B cell (primary cell): ENCODE data around the gene KDM4E. TPM values are rescaled to one million over a fixed set of nuclear protein-coding genes. Genes with fewer than 3 reads are reported as not detected.

ENCODE experiments used
- ATAC-seq: fragments of 200-7000 bp; cut with Tn5 transposase; one replicate; pipeline ENCODE4 v1.10.0; 2021; ENCODE audit warnings: low read depth, mild to moderate bottlenecking, moderate number of reproducible peaks, moderate library complexity
- CTCF ChIA-PET: fragments of 350-600 bp; sonication (Branson Sonifier 250); formaldehyde crosslinking; loops from one replicate; lab custom pipeline; 2021; ENCODE audit warnings: antibody characterized with exemption, inconsistent platforms; lab: Charles Lee
- POLR2A ChIA-PET: fragments of 350-600 bp; sonication (Branson Sonifier 250); formaldehyde crosslinking; loops from one replicate; lab custom pipeline; 2021; ENCODE audit warnings: antibody characterized with exemption; lab: Charles Lee
- DNase-seq: peaks from one replicate; pipeline ENCODE4 v3.0.0; 2013
- H2AFZ ChIP-seq: 2 replicates; pipeline ENCODE4 v1.6.1; 2012; ENCODE audit warnings: mild to moderate bottlenecking, low read depth, low read length; ENCODE audit not compliant: insufficient read depth, poor library complexity, severe bottlenecking
- H3K27ac ChIP-seq, 2 donors: 1 replicate in 1 of 2; 2 replicates in 1 of 2; pipeline ENCODE4 v1.5.1; 2012 to 2013; ENCODE audit warnings: low read length in 2 of 2, mild to moderate bottlenecking in 2 of 2, moderate library complexity in 1 of 2
- H3K27me3 ChIP-seq, 4 experiments: fragments of 200-600 bp in 1 of 4; sonication (generic) in 1 of 4; replicated peaks in 1 of 4; 1 replicate in 2 of 4; 2 replicates in 2 of 4; pipeline versions ENCODE4 v1.6.1 to v1.7.0; 2013 to 2016; ENCODE audit warnings: low read length in 3 of 4, mild to moderate bottlenecking in 2 of 4, mixed read lengths in 1 of 4, moderate library complexity in 1 of 4; ENCODE audit not compliant: insufficient read depth in 4 of 4, control insufficient read depth in 3 of 4; ENCODE audit errors: control extremely low read depth in 1 of 4
- H3K36me3 ChIP-seq, 2 experiments: replicated peaks in 1 of 2; 1 replicate in 1 of 2; 2 replicates in 1 of 2; pipeline versions ENCODE4 v1.6.1 to v1.7.1; 2013; ENCODE audit warnings: low read length in 1 of 2; ENCODE audit not compliant: insufficient read depth in 2 of 2, control insufficient read depth in 1 of 2; ENCODE audit errors: control extremely low read depth in 1 of 2, extremely low read depth in 1 of 2
- H3K4me1 ChIP-seq, 2 donors: fragments of 200-600 bp in 1 of 2; sonication (generic) in 1 of 2; 1 replicate in 1 of 2; 2 replicates in 1 of 2; pipeline versions ENCODE4 v1.5.1 to v1.6.1; 2013 to 2017; ENCODE audit warnings: low read length in 2 of 2; ENCODE audit not compliant: control insufficient read depth in 2 of 2, insufficient read depth in 2 of 2
- H3K4me2 ChIP-seq: replicated peaks from 2 replicates; pipeline ENCODE3; 2012; ENCODE audit warnings: mild to moderate bottlenecking, low read depth, low read length; ENCODE audit not compliant: poor library complexity, severe bottlenecking
- H3K4me3 ChIP-seq, 5 experiments: fragments of 200-600 bp in 1 of 5; sonication (generic) in 1 of 5; 1 replicate in 3 of 5; 2 replicates in 2 of 5; pipeline versions ENCODE4 v1.5.1 to v1.7.0; 2011 to 2016; ENCODE audit warnings: low read length in 4 of 5, mild to moderate bottlenecking in 4 of 5, low read depth in 2 of 5, control low read depth in 1 of 5, moderate library complexity in 1 of 5; ENCODE audit not compliant: insufficient read depth in 1 of 5; ENCODE audit errors: control extremely low read depth in 1 of 5, extremely low read depth in 1 of 5
- H3K79me2 ChIP-seq: fragments of 200-600 bp; sonication (generic); one replicate; pipeline ENCODE4 v1.6.0; 2016; ENCODE audit warnings: low read length; ENCODE audit not compliant: control insufficient read depth, insufficient read depth
- H3K9ac ChIP-seq: fragments of 200-600 bp; sonication (generic); 2 replicates; pipeline ENCODE4 v1.6.1; 2017; ENCODE audit warnings: mild to moderate bottlenecking, low read length, moderate library complexity
- H3K9me3 ChIP-seq, 3 donors: one replicate each; pipeline versions ENCODE4 v1.6.1 to v1.7.1; 2013; ENCODE audit warnings: low read length in 2 of 3; ENCODE audit not compliant: control insufficient read depth in 2 of 3, insufficient read depth in 1 of 3; ENCODE audit errors: control extremely low read depth in 1 of 3
- H4K20me1 ChIP-seq: 2 replicates; pipeline ENCODE4 v1.6.0; 2012; ENCODE audit warnings: mild to moderate bottlenecking, low read length; ENCODE audit not compliant: insufficient read depth, control insufficient read depth, poor library complexity, severe bottlenecking
- H3K27ac Mint-ChIP-seq: one replicate; pipeline ENCODE4 v1.8.0; 2021; ENCODE audit warnings: mixed read lengths
- H3K27me3 Mint-ChIP-seq: one replicate; pipeline ENCODE4 v1.8.0; 2021; ENCODE audit warnings: mixed read lengths
- H3K4me1 Mint-ChIP-seq: one replicate; pipeline ENCODE4 v1.8.0; 2021; ENCODE audit warnings: mixed read lengths
- H3K4me3 Mint-ChIP-seq: one replicate; pipeline ENCODE4 v1.8.0; 2021; ENCODE audit warnings: mixed read lengths
- H3K9me3 Mint-ChIP-seq: one replicate; pipeline ENCODE4 v1.8.0; 2022; ENCODE audit warnings: mixed read lengths; ENCODE audit not compliant: insufficient read depth
- EZH2 ChIP-seq: IDR thresholded peaks from 2 replicates; pipeline ENCODE4 v1.6.1; 2012; ENCODE audit warnings: borderline replicate concordance, low read depth, mild to moderate bottlenecking, moderate library complexity, low read length; ENCODE audit not compliant: insufficient read depth, poor library complexity, severe bottlenecking
- WGBS: methylation state at CpG from one replicate; pipeline ENCODE4 v1.1.5; 2013; ENCODE audit warnings: missing lambda C conversion rate; ENCODE audit not compliant: insufficient coverage; 5-methylcytosine and 5-hydroxymethylcytosine counted together
- intact Hi-C: fragments of 100-400 bp; cut with micrococcal nuclease; formaldehyde crosslinking; loops from one replicate; pipeline ENCODE4 v1.10.0; 2022
- polyA minus RNA-seq: library from RNA; depleted of rRNA, polyadenylated mRNA; stranded (reverse); fragments of >200 nt; gene quantifications from 2 replicates; pipeline ENCODE4 v1.2.3, GENCODE V29; 2012
- polyA plus RNA-seq: library from polyadenylated mRNA; depleted of rRNA; stranded (reverse); fragments of >200 nt; gene quantifications from 2 replicates; pipeline ENCODE4 v1.2.3, GENCODE V29; 2012
- total RNA-seq, 2 donors: library from RNA; stranded (reverse); fragments of 120-200 nt in 1 of 2; gene quantifications; 1 replicate in 1 of 2; 2 replicates in 1 of 2; pipeline versions ENCODE4 v1.2.3 to v1.2.4, GENCODE V29; 2013 to 2022
- TF ChIP-seq, protein P1 (sequence below): fragments of 200-600 bp; IDR thresholded peaks from one replicate; pipeline ENCODE4 v1.8.0; 2022; ENCODE audit warnings: antibody characterized with exemption, mild to moderate bottlenecking

KDM4E gene
- not detected in 2 replicates for total RNA-seq
- total RNA-seq (2013), result not detected
- not detected in 2 replicates for polyA plus RNA-seq
- polyA minus RNA-seq, result not detected in 2 replicates

GRCh38 chr11:95024958-95025357 is at the start of gene KDM4E:
KDM4E (plus strand) TSS chr11:95025258; CDS start chr11:95025558, 300 bp downstream.
- no peaks in the 10 kb centered on the region for H3K27me3 ChIP-seq
- no peak within 1 kb of the TSS for H2AFZ ChIP-seq
- H3K4me3 ChIP-seq, result no peak within 1 kb of the TSS
- H3K4me2 ChIP-seq, result no peak within 1 kb of the TSS
- Mint-ChIP-seq H3K4me3 (no peak within 1 kb of the TSS), H3K4me1 (no peaks in the 10 kb centered on the region), H3K27me3 (no peaks in the 10 kb centered on the region), H3K9me3 (no peaks in the 10 kb centered on the region), H3K27ac (no peak within 1 kb of the TSS)
- intact Hi-C loops, result no loop called here
- no CpG with 5 or more reads among the region's 1 CpG for WGBS
- no peaks in the 10 kb centered on the region for H3K9me3 ChIP-seq
- no peak within 1 kb of the TSS for H3K27ac ChIP-seq
- no peaks in the 10 kb centered on the region for H4K20me1 ChIP-seq
- POLR2A ChIA-PET, result no interaction called here
- H3K36me3 ChIP-seq, result no peaks in the 10 kb centered on the region
- ATAC-seq (no peak), DNase-seq (no peak)
- H3K79me2 ChIP-seq, result no peaks in the 10 kb centered on the region
- no peak within 1 kb of the TSS for H3K9ac ChIP-seq
- H3K4me1 ChIP-seq, result no peaks in the 10 kb centered on the region
- CTCF ChIA-PET, result no interaction called here
- TF ChIP-seq, protein P1, sequence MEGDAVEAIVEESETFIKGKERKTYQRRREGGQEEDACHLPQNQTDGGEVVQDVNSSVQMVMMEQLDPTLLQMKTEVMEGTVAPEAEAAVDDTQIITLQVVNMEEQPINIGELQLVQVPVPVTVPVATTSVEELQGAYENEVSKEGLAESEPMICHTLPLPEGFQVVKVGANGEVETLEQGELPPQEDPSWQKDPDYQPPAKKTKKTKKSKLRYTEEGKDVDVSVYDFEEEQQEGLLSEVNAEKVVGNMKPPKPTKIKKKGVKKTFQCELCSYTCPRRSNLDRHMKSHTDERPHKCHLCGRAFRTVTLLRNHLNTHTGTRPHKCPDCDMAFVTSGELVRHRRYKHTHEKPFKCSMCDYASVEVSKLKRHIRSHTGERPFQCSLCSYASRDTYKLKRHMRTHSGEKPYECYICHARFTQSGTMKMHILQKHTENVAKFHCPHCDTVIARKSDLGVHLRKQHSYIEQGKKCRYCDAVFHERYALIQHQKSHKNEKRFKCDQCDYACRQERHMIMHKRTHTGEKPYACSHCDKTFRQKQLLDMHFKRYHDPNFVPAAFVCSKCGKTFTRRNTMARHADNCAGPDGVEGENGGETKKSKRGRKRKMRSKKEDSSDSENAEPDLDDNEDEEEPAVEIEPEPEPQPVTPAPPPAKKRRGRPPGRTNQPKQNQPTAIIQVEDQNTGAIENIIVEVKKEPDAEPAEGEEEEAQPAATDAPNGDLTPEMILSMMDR, result no peak
- TF ChIP-seq EZH2, result no peak

- H3K27ac Mint-ChIP-seq, result no peak overlapping the region
- no peak for TF ChIP-seq EZH2
- TF ChIP-seq, protein P1, result no peak
- Histone ChIP-seq H3K27ac (no peak overlapping the region), H3K9me3 (no peaks in the 10 kb centered on the region), H3K79me2 (peaks cover 13% of the 10 kb centered on the region), H3K4me2 (no peak overlapping the region), H3K4me3 (no peak overlapping the region), H3K9ac (no peak overlapping the region), H3K27me3 (no peaks in the 10 kb centered on the region), H2AFZ (no peak overlapping the region), H3K36me3 (peaks cover 5 to 14% of the 10 kb centered on the region in 2 experiments), H4K20me1 (peaks cover 7% of the 10 kb centered on the region), H3K4me1 (peaks cover 10 to 14% of the 10 kb centered on the region in 2 donors)
- intact Hi-C loops, result loop anchor here (10.0 kb wide), 1 partner anchor 739 kb away; no protein-coding TSS in a partner anchor
- H3K9me3 Mint-ChIP-seq, result no peaks in the 10 kb centered on the region
- WGBS, result no CpG with 5 or more reads among the region's 1 CpG
- ATAC-seq (no peak), DNase-seq (no peak)
- POLR2A ChIA-PET, result no interaction called here
- no peak overlapping the region for H3K4me3 Mint-ChIP-seq
- no peaks in the 10 kb centered on the region for H3K27me3 Mint-ChIP-seq
- CTCF ChIA-PET, result interaction anchor here (0.9 to 1.0 kb wide), 2 partner anchors 28 to 92 kb away, joined by 3 read pairs; no protein-coding TSS in a partner anchor
- peaks cover 13% of the 10 kb centered on the region for H3K4me1 Mint-ChIP-seq
Measured at GRCh38 chr11:94975599-94975998, 49.5 kb upstream of the KDM4E start.
